ENCODE data around the gene EIF4G3.

Gene EIF4G3

GRCh38 chr1:20993716-20994575 is 182.8 kb downstream of the EIF4G3 start:
- no peak for DNase-seq (ENCODE audit: low read depth in 2 of 2)

- no peak for DNase-seq (ENCODE audit: low read depth in 2 of 2)
These were observed 184.2 kb downstream of the EIF4G3 start for GRCh38 chr1:20992322-20993056.

- DNase-seq (ENCODE audit: low read depth in 2 of 2), result no peak
These were observed 187.8 kb downstream of the EIF4G3 start for GRCh38 chr1:20988943-20989342.

- DNase-seq (ENCODE audit: low read depth in 2 of 2), result no peak
These were observed 188.6 kb downstream of the EIF4G3 start for GRCh38 chr1:20987831-20988825.

GRCh38 chr1:20983297-20983889 is 193.3 kb downstream of the EIF4G3 start:
- no peak for DNase-seq (ENCODE audit: low read depth in 2 of 2)

- DNase-seq (ENCODE audit: low read depth in 2 of 2), result no peak
These were observed 194.4 kb downstream of the EIF4G3 start for GRCh38 chr1:20982316-20982715.

GRCh38 chr1:20981915-20982314 is 194.8 kb downstream of the EIF4G3 start:
- DNase-seq (ENCODE audit: low read depth in 2 of 2), result no peak

- no peak for DNase-seq (ENCODE audit: low read depth in 2 of 2)
These were observed 196.6 kb downstream of the EIF4G3 start for GRCh38 chr1:20980051-20980450.

- no peak for DNase-seq (ENCODE audit: low read depth in 2 of 2)
These were observed 198.3 kb downstream of the EIF4G3 start for GRCh38 chr1:20978413-20978812.

- no peak for DNase-seq (ENCODE audit: low read depth in 2 of 2)
These were observed 201.0 kb downstream of the EIF4G3 start for GRCh38 chr1:20975668-20976067.

- DNase-seq (ENCODE audit: low read depth in 2 of 2), result no peak
These were observed 201.7 kb downstream of the EIF4G3 start for GRCh38 chr1:20974951-20975350.

GRCh38 chr1:20974069-20974468 is 202.6 kb downstream of the EIF4G3 start:
- DNase-seq (ENCODE audit: low read depth in 2 of 2), result no peak

- no peak for DNase-seq (ENCODE audit: low read depth in 2 of 2)
These were observed 203.8 kb downstream of the EIF4G3 start for GRCh38 chr1:20972855-20973254.

- no peak for DNase-seq (ENCODE audit: low read depth in 2 of 2)
These were observed 211.9 kb downstream of the EIF4G3 start for GRCh38 chr1:20964540-20965484.

GRCh38 chr1:20962576-20963258 is 214.0 kb downstream of the EIF4G3 start:
- DNase-seq (ENCODE audit: low read depth in 2 of 2), result no peak

GRCh38 chr1:20958430-20958829 is 218.3 kb downstream of the EIF4G3 start:
- DNase-seq (ENCODE audit: low read depth in 2 of 2), result no peak

GRCh38 chr1:20956272-20956671 is 220.4 kb downstream of the EIF4G3 start:
- no peak for DNase-seq (ENCODE audit: low read depth in 2 of 2)

GRCh38 chr1:20950679-20951078 is 226.0 kb downstream of the EIF4G3 start:
- no peak for DNase-seq (ENCODE audit: low read depth in 2 of 2)

- DNase-seq (ENCODE audit: low read depth in 2 of 2), result no peak
These were observed 226.7 kb downstream of the EIF4G3 start for GRCh38 chr1:20949871-20950590.
